Stimulated activated CD4-positive, alpha-beta T cell treated with anti-CD3 and anti-CD28 coated beads, Interleukin-4, amount 100 ng/mL, for 4 hours (primary cell): Measurements from ENCODE around the gene SNAI3.
A peak's percentile ranks its signal among the peaks of the same experiment; 100 is the strongest.

ENCODE experiments used
- DNase-seq, 2 experiments: peaks; one replicate each; pipeline ENCODE4 v3.0.0-alpha.2; 2020

SNAI3 gene

GRCh38 chr16:88721236-88721635, 34.9 kb upstream of the SNAI3 start:
- DNase-seq = no peak

- no peak for DNase-seq
These were observed 34.2 kb upstream of the SNAI3 start for GRCh38 chr16:88720396-88720970.

GRCh38 chr16:88719933-88720296, 33.6 kb upstream of the SNAI3 start:
- no peak for DNase-seq

- no peak for DNase-seq
These were observed 33.1 kb upstream of the SNAI3 start for GRCh38 chr16:88719267-88719932.

- no peak for DNase-seq
These were observed 31.9 kb upstream of the SNAI3 start for GRCh38 chr16:88718178-88718577.

GRCh38 chr16:88716601-88717001, 30.3 kb upstream of the SNAI3 start:
- no peak for DNase-seq

GRCh38 chr16:88716201-88716600, 29.9 kb upstream of the SNAI3 start:
- no peak for DNase-seq

- no peak for DNase-seq
These were observed 29.2 kb upstream of the SNAI3 start for GRCh38 chr16:88715312-88716190.

- DNase-seq = no peak
These were observed 28.4 kb upstream of the SNAI3 start for GRCh38 chr16:88714420-88715302.

- DNase-seq = no peak
These were observed 27.5 kb upstream of the SNAI3 start for GRCh38 chr16:88713568-88714419.

- no peak for DNase-seq
These were observed 26.7 kb upstream of the SNAI3 start for GRCh38 chr16:88713054-88713453.

GRCh38 chr16:88712362-88712979, 26.2 kb upstream of the SNAI3 start:
- no peak for DNase-seq

- DNase-seq = no peak
These were observed 25.5 kb upstream of the SNAI3 start for GRCh38 chr16:88711750-88712340.

- no peak for DNase-seq
These were observed 24.2 kb upstream of the SNAI3 start for GRCh38 chr16:88710556-88710955.

- no peak for DNase-seq
These were observed 20.9 kb upstream of the SNAI3 start for GRCh38 chr16:88706965-88707826.

GRCh38 chr16:88706229-88706964, 20.1 kb upstream of the SNAI3 start, which contains the start of the genes CTU2 and RNF166:
Gene CTU2, plus strand, starts transcription at chr16:88706503. Its CDS starts 28 bp downstream, at chr16:88706531.
Gene RNF166, minus strand, starts transcription at chr16:88706408. Its CDS starts 83 bp downstream, at chr16:88706325.
- DNase-seq = peak; percentile 91 to 95

GRCh38 chr16:88705801-88706228, 19.5 kb upstream of the SNAI3 start:
- DNase-seq = peak in 1 of 2 experiments; percentile 33

- DNase-seq = no peak
These were observed 18.9 kb upstream of the SNAI3 start for GRCh38 chr16:88705076-88705684.
